ENCODE data around the gene DDX52. TPM values are rescaled to one million over a fixed set of nuclear protein-coding genes. Genes with fewer than 3 reads are reported as not detected.

The DDX52 gene
- total and polyA plus RNA-seq, 2 of the 13 experiments (the other 11 are each of a cell fraction or from before 2014, with no cell fraction given) = 8.9 to 36.1 TPM

GRCh38 chr17:37691807-37692206 is 48.6 kb upstream of the DDX52 start:
- H3K4me2 ChIP-seq (ENCODE audit: low read depth, low read length) = no peak overlapping the region
- no peak overlapping the region for H2AFZ ChIP-seq (ENCODE audit: low read length)
- no peak overlapping the region for H3K4me3 ChIP-seq (replicated peaks in 1 of 3; ENCODE audit: insufficient read depth in 1 of 3, low read depth in 2 of 3, low read length in 3 of 3)
- ATAC-seq = no peak
- no peaks in the 10 kb centered on the region for H4K20me1 ChIP-seq (ENCODE audit: insufficient read depth, low read length)
- ChIA-PET POLR2A (interaction anchor here (1.0 kb wide), 1 partner anchor 17 kb away, joined by 3 read pairs; no protein-coding TSS in a partner anchor), CTCF (ENCODE audit: low intra/inter-chr PET ratio, low total read pairs) (no interaction called here)
- H3K27ac ChIP-seq (ENCODE audit: extremely low read length, insufficient read depth, low read length) = no peak overlapping the region
- 97% methylated on average over 5 of the region's 6 CpGs for WGBS (ENCODE audit: low lambda C conversion rate)
- in situ Hi-C loops (cut with HindIII; ENCODE audit: extremely low pct_ligation_motif_present, low pct_unique_long_range_greater_than_20kb) (no loop called here), intact Hi-C loops (cut with micrococcal nuclease; ENCODE audit: unreplicated experiment) (no loop called here)
- no peak for DNase-seq (ENCODE audit: low spot score)
- H3K9me3 ChIP-seq (ENCODE audit: low read length) = no peaks in the 10 kb centered on the region
- no peak overlapping the region for H3K9ac ChIP-seq (ENCODE audit: insufficient read depth, low read depth, low read length)
- H3K36me3 ChIP-seq (replicated peaks in 1 of 2; ENCODE audit: control insufficient read depth in 1 of 2, insufficient read depth in 2 of 2, low read length in 2 of 2) = no peaks in the 10 kb centered on the region; a peak in 1 of 5 replicates
- H3K79me2 ChIP-seq (ENCODE audit: insufficient read depth, low read length) = no peaks in the 10 kb centered on the region
- TF ChIP-seq BRCA1 (CRISPR knock-in tag; IDR thresholded peaks at IDR 0.05) = no peak
- no peak for TF ChIP-seq DNMT3B (CRISPR knock-in tag; conservative IDR thresholded peaks at IDR 0.05)
- TF ChIP-seq, protein P1, sequence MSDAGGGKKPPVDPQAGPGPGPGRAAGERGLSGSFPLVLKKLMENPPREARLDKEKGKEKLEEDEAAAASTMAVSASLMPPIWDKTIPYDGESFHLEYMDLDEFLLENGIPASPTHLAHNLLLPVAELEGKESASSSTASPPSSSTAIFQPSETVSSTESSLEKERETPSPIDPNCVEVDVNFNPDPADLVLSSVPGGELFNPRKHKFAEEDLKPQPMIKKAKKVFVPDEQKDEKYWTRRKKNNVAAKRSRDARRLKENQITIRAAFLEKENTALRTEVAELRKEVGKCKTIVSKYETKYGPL (CRISPR knock-in tag; IDR thresholded peaks at IDR 0.05) = no peak
- TF ChIP-seq, protein P2, sequence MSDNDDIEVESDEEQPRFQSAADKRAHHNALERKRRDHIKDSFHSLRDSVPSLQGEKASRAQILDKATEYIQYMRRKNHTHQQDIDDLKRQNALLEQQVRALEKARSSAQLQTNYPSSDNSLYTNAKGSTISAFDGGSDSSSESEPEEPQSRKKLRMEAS (IDR thresholded peaks at IDR 0.05) = no peak
- no peak for TF ChIP-seq GATAD2A (CRISPR knock-in tag; IDR thresholded peaks at IDR 0.05)
- no peak for TF ChIP-seq POLR2AphosphoS5 (IDR thresholded peaks at IDR 0.05; ENCODE audit: low read depth, low read length)
- TF ChIP-seq FIP1L1 (IDR thresholded peaks at IDR 0.05; ENCODE audit: borderline replicate concordance, insufficient read depth, low read depth, low read length) = no peak
- TF ChIP-seq GLI4 (CRISPR knock-in tag; IDR thresholded peaks at IDR 0.05; ENCODE audit: borderline replicate concordance) = no peak
- no peak for TF ChIP-seq TBL1XR1 (IDR thresholded peaks at IDR 0.05; ENCODE audit: borderline replicate concordance, low read length, partially characterized antibody)
- peaks cover 78% of the 10 kb centered on the region for H3K4me1 ChIP-seq (ENCODE audit: insufficient read depth, low read length)
- no TSS peak for BruUV-seq (replicated peaks)
- no peak for FAIRE-seq
- no peaks in the 10 kb centered on the region for H3K27me3 ChIP-seq (ENCODE audit: control insufficient read depth in 1 of 2, insufficient read depth in 2 of 2, low read length in 2 of 2)

All from HepG2 (cell line).